Liver (tissue), 9 donors: Measurements from ENCODE around the gene TTC28. TPM values are rescaled to one million over a fixed set of nuclear protein-coding genes. Genes with fewer than 3 reads are reported as not detected.
"Not testable (repeated sequence)": the region's sequence is repeated elsewhere in the genome, so short reads cannot be mapped to it uniquely, and the experiment has no call there.

Experiments
- DNase-seq: peaks from one replicate; pipeline ENCODE4 v3.0.0-alpha.2; 2017; ENCODE audit warnings: low spot score
- H3K27ac ChIP-seq, 2 donors: one replicate each; pipeline ENCODE4 v1.7.0; 2013; ENCODE audit warnings: inconsistent platforms in 2 of 2, low read length in 2 of 2, control low read depth in 1 of 2, low read depth in 1 of 2, mild to moderate bottlenecking in 1 of 2
- H3K27me3 ChIP-seq, 4 donors: one replicate each; pipeline versions ENCODE4 v1.6.1 to v1.7.0; 2013; ENCODE audit warnings: low read length in 3 of 4, inconsistent platforms in 1 of 4, mild to moderate bottlenecking in 1 of 4, moderate library complexity in 1 of 4; ENCODE audit not compliant: control insufficient read depth in 4 of 4, insufficient read depth in 4 of 4
- H3K36me3 ChIP-seq, 4 donors: one replicate each; pipeline versions ENCODE4 v1.6.1 to v1.7.0; 2013; ENCODE audit warnings: low read length in 3 of 4, mild to moderate bottlenecking in 3 of 4, low read depth in 1 of 4, moderate library complexity in 1 of 4; ENCODE audit not compliant: control insufficient read depth in 4 of 4, insufficient read depth in 3 of 4
- H3K4me1 ChIP-seq, 4 donors: one replicate each; pipeline versions ENCODE4 v1.6.1 to v1.7.0; 2013; ENCODE audit warnings: low read length in 3 of 4, mild to moderate bottlenecking in 3 of 4, moderate library complexity in 1 of 4; ENCODE audit not compliant: control insufficient read depth in 4 of 4, insufficient read depth in 4 of 4
- H3K4me3 ChIP-seq, 3 donors: one replicate each; pipeline versions ENCODE4 v1.6.1 to v1.7.0; 2013; ENCODE audit warnings: low read length in 3 of 3, control low read depth in 1 of 3, low read depth in 1 of 3, mild to moderate bottlenecking in 1 of 3
- H3K9ac ChIP-seq, 2 donors: one replicate each; pipeline ENCODE4 v1.7.0; 2013; ENCODE audit warnings: low read length in 2 of 2, mild to moderate bottlenecking in 2 of 2, moderate library complexity in 2 of 2, control low read depth in 1 of 2, low read depth in 1 of 2
- H3K9me3 ChIP-seq, 4 donors: one replicate each; pipeline versions ENCODE4 v1.6.1 to v1.7.0; 2013; ENCODE audit warnings: low read length in 3 of 4; ENCODE audit not compliant: control insufficient read depth in 4 of 4
- EGR1 ChIP-seq, 2 donors: IDR thresholded peaks; 2 replicates each; pipeline ENCODE4 v1.6.1; 2016 to 2018; ENCODE audit warnings: antibody characterized with exemption in 2 of 2, low read depth in 2 of 2
- FOXA1 ChIP-seq: IDR thresholded peaks from 2 replicates; pipeline ENCODE4 v1.6.1; 2016; ENCODE audit warnings: antibody characterized with exemption
- FOXA2 ChIP-seq: IDR thresholded peaks from 2 replicates; pipeline ENCODE4 v1.6.1; 2016; ENCODE audit warnings: antibody characterized with exemption
- NR2F2 ChIP-seq: IDR thresholded peaks from 2 replicates; pipeline ENCODE4 v1.6.1; 2016; ENCODE audit warnings: antibody characterized with exemption
- RAD21 ChIP-seq, 2 donors: IDR thresholded peaks; 2 replicates each; pipeline ENCODE4 v1.6.1; 2016; ENCODE audit warnings: antibody characterized with exemption in 2 of 2, mild to moderate bottlenecking in 2 of 2
- RXRA ChIP-seq, 2 donors: IDR thresholded peaks; 2 replicates each; pipeline ENCODE4 v1.6.1; 2017 to 2018; ENCODE audit warnings: antibody characterized with exemption in 2 of 2, mild to moderate bottlenecking in 1 of 2
- TAF1 ChIP-seq: conservative IDR thresholded peaks from 2 replicates; pipeline ENCODE4 v1.6.1; 2016; ENCODE audit warnings: antibody characterized with exemption, mild to moderate bottlenecking
- YY1 ChIP-seq: IDR thresholded peaks from 2 replicates; pipeline ENCODE4 v1.6.1; 2016; ENCODE audit warnings: antibody characterized with exemption, mild to moderate bottlenecking
- ZBTB33 ChIP-seq: IDR thresholded peaks from 2 replicates; pipeline ENCODE4 v1.6.1; 2016; ENCODE audit warnings: antibody characterized with exemption
- WGBS: extraction: QIAGEN DNeasy Blood & Tissue Kit; methylation state at CpG from one replicate; pipeline ENCODE4 v1.1.7; 2013; 5-methylcytosine and 5-hydroxymethylcytosine counted together
- polyA plus RNA-seq, 2 donors: library from polyadenylated mRNA; stranded (reverse) in 1 of 2; unstranded in 1 of 2; fragments of 200-250 nt in 1 of 2; fragments of >200 nt in 1 of 2; fragmentation: Nextera tagmentation in 1 of 2; extraction: Ambion mirVana in 1 of 2; gene quantifications; one replicate each; pipeline versions ENCODE4 v1.2.1 to v1.2.3, GENCODE V29; 2013 to 2015
- total RNA-seq, 2 donors: library from RNA; depleted of rRNA; stranded (reverse); fragments of >200 nt; gene quantifications; one replicate each; pipeline ENCODE4 v1.2.3, GENCODE V29; 2014
- TF ChIP-seq, protein P1 (sequence below): IDR thresholded peaks from 2 replicates; pipeline ENCODE4 v1.6.1; 2016; ENCODE audit warnings: antibody characterized with exemption, mild to moderate bottlenecking
- TF ChIP-seq, protein P2 (sequence below): fragments of 150-350 bp; IDR thresholded peaks from 2 replicates; pipeline ENCODE4 v1.5.1; 2017; ENCODE audit warnings: improper control_type of control experiment, low read depth, low read length; ENCODE audit not compliant: missing input control
- TF ChIP-seq, protein P3 (sequence below): IDR thresholded peaks from 2 replicates; pipeline ENCODE4 v1.6.1; 2016; ENCODE audit warnings: antibody characterized with exemption
- donor health status: healthy.
- donor health status: healthy.
- donor health status: healthy.
- donor health status: healthy.
- donor health status: healthy.

The TTC28 gene
- total and polyA plus RNA-seq, 4 donors, result 4.2 to 19.4 (median 5.9) TPM

DNA sequence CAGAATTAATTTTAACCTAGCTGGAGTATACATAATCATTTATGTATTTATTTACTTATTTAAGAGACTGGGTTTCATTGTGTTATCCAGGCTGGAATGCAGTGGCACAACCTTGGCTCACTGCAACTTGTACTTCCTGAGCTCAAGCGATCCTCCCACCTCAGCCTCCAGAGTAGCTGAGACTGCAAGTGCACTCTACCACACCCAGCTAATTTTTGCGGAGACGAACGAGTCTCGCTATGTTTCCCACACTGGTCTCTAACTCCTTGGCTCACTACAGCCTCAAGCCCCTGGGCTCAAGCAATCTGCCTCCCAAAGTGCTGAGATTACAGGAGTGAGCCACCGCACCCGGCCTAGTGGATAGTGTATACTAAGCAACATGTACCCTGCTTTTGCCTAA is 1.5 kb downstream of the TTC28 start:
- 80% methylated on average over 7 of the region's 7 CpGs for WGBS
- not testable (repeated sequence) for H3K36me3 ChIP-seq, H3K9me3 ChIP-seq, DNase-seq, H3K27ac ChIP-seq, H3K4me3 ChIP-seq, H3K9ac ChIP-seq, H3K4me1 ChIP-seq, H3K27me3 ChIP-seq

DNA sequence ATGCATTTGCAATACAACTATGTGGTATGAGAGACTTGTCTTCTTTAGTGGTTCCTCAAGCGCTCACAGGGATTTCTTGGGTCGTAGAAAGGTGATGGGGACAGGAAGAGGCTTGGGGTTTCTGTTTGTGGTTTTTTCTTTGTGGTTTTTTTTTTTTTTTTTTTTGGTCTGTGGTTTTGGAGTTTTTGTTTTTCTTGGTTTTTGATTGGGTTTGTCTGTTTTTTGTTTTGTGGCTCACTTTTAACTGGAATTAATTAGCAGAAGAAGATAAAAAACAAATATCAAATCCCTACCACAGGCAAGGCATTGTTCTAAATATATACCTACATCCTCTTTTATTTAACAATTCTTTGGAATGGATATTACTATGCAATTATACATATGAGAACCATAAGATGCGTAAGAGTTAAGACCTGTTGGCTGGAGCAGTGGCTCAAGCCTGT is 5.5 kb downstream of the TTC28 start:
- Histone ChIP-seq H3K4me3 (no peak overlapping the region), H3K27me3 (no peaks in the 10 kb centered on the region), H3K4me1 (peaks cover 0 to 5% (median 2%) of the 10 kb centered on the region in 4 donors), H3K36me3 (no peaks in the 10 kb centered on the region), H3K27ac (no peak overlapping the region), H3K9me3 (no peaks in the 10 kb centered on the region), H3K9ac (no peak overlapping the region)
- DNase-seq, result no peak
- TF ChIP-seq, protein P1, sequence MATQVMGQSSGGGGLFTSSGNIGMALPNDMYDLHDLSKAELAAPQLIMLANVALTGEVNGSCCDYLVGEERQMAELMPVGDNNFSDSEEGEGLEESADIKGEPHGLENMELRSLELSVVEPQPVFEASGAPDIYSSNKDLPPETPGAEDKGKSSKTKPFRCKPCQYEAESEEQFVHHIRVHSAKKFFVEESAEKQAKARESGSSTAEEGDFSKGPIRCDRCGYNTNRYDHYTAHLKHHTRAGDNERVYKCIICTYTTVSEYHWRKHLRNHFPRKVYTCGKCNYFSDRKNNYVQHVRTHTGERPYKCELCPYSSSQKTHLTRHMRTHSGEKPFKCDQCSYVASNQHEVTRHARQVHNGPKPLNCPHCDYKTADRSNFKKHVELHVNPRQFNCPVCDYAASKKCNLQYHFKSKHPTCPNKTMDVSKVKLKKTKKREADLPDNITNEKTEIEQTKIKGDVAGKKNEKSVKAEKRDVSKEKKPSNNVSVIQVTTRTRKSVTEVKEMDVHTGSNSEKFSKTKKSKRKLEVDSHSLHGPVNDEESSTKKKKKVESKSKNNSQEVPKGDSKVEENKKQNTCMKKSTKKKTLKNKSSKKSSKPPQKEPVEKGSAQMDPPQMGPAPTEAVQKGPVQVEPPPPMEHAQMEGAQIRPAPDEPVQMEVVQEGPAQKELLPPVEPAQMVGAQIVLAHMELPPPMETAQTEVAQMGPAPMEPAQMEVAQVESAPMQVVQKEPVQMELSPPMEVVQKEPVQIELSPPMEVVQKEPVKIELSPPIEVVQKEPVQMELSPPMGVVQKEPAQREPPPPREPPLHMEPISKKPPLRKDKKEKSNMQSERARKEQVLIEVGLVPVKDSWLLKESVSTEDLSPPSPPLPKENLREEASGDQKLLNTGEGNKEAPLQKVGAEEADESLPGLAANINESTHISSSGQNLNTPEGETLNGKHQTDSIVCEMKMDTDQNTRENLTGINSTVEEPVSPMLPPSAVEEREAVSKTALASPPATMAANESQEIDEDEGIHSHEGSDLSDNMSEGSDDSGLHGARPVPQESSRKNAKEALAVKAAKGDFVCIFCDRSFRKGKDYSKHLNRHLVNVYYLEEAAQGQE, result no peak
- TF ChIP-seq EGR1 (IDR thresholded peaks at IDR 0.05; ENCODE audit: low read depth in 2 of 2) (no peak), ZBTB33 (no peak), RXRA (IDR thresholded peaks at IDR 0.05) (no peak), YY1 (no peak), TAF1 (no peak), FOXA1 (no peak), FOXA2 (no peak), NR2F2 (no peak)
- TF ChIP-seq, protein P2, sequence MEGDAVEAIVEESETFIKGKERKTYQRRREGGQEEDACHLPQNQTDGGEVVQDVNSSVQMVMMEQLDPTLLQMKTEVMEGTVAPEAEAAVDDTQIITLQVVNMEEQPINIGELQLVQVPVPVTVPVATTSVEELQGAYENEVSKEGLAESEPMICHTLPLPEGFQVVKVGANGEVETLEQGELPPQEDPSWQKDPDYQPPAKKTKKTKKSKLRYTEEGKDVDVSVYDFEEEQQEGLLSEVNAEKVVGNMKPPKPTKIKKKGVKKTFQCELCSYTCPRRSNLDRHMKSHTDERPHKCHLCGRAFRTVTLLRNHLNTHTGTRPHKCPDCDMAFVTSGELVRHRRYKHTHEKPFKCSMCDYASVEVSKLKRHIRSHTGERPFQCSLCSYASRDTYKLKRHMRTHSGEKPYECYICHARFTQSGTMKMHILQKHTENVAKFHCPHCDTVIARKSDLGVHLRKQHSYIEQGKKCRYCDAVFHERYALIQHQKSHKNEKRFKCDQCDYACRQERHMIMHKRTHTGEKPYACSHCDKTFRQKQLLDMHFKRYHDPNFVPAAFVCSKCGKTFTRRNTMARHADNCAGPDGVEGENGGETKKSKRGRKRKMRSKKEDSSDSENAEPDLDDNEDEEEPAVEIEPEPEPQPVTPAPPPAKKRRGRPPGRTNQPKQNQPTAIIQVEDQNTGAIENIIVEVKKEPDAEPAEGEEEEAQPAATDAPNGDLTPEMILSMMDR, result no peak
- 82% methylated on average over 3 of the region's 3 CpGs for WGBS

- Histone ChIP-seq H3K4me3 (no peak overlapping the region), H3K4me1 (no peaks in the 10 kb centered on the region), H3K36me3 (no peaks in the 10 kb centered on the region), H3K9me3 (no peaks in the 10 kb centered on the region), H3K27ac (no peak overlapping the region), H3K27me3 (no peaks in the 10 kb centered on the region), H3K9ac (no peak overlapping the region)
- no peak for TF ChIP-seq TAF1
- TF ChIP-seq, protein P3, sequence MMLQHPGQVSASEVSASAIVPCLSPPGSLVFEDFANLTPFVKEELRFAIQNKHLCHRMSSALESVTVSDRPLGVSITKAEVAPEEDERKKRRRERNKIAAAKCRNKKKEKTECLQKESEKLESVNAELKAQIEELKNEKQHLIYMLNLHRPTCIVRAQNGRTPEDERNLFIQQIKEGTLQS, result no peak
- no peak for TF ChIP-seq RAD21 (IDR thresholded peaks at IDR 0.05)
- WGBS, result 95% methylated on average over 3 of the region's 3 CpGs
- no peak for DNase-seq
Observed at GRCh38 chr22:28670756-28671155, 8.9 kb downstream of the TTC28 start.
